Endothelial cell of umbilical vein (primary cell): ENCODE measurements around the gene FHIT. TPM values are rescaled to one million over a fixed set of nuclear protein-coding genes. Genes with fewer than 3 reads are reported as not detected.

Source experiments
- BruUV-seq: library from RNA; stranded (reverse); fragments of 400-500 nt; replicated peaks from 2 replicates; lab custom pipeline; 2021; lab: Mats Ljungman, UMichigan
- CTCF ChIA-PET: fragments of 300-600, 350-600 bp; sonication (Branson Sonifier 250); formaldehyde crosslinking; loops from one replicate; lab custom pipeline; 2021; ENCODE audit warnings: antibody characterized with exemption, inconsistent platforms; lab: Charles Lee
- POLR2A ChIA-PET: fragments of 300-600, 350-600 bp; sonication (Branson Sonifier 250); formaldehyde crosslinking; loops from one replicate; lab custom pipeline; 2021; ENCODE audit warnings: antibody characterized with exemption, inconsistent platforms; lab: Charles Lee
- DNase-seq: peaks from one replicate; pipeline ENCODE4 v3.0.0-alpha.2; 2011; ENCODE audit warnings: low read depth, low spot score
- FAIRE-seq: peaks from 2 replicates; lab custom pipeline; 2011; peaks lifted over from hg19 to GRCh38; lab: Jason Lieb, UNC
- H2AFZ ChIP-seq: 2 replicates; pipeline ENCODE4 v1.6.0; 2012; ENCODE audit warnings: low read depth, low read length, control low read depth, inconsistent platforms
- H3K27ac ChIP-seq: 2 replicates; pipeline ENCODE4 v1.5.1; 2011; ENCODE audit warnings: low read depth, mild to moderate bottlenecking, control low read depth, low read length, moderate library complexity; ENCODE audit not compliant: insufficient read depth
- H3K27me3 ChIP-seq, 2 experiments: 2 replicates each; pipeline versions ENCODE4 v1.6.0 to v1.6.1; 2011; ENCODE audit warnings: low read length in 2 of 2, mixed read lengths in 1 of 2; ENCODE audit not compliant: control insufficient read depth in 2 of 2, insufficient read depth in 2 of 2
- H3K36me3 ChIP-seq, 2 experiments: 2 replicates in 1 of 2; 3 replicates in 1 of 2; pipeline ENCODE4 v1.5.1; 2011; ENCODE audit warnings: low read length in 2 of 2, mild to moderate bottlenecking in 1 of 2, moderate library complexity in 1 of 2; ENCODE audit not compliant: control insufficient read depth in 2 of 2, insufficient read depth in 2 of 2; ENCODE audit errors: extremely low read depth in 1 of 2
- H3K4me1 ChIP-seq: 3 replicates; pipeline ENCODE4 v1.5.1; 2011; ENCODE audit warnings: mild to moderate bottlenecking, low read length; ENCODE audit not compliant: control insufficient read depth, insufficient read depth; ENCODE audit errors: extremely low read depth
- H3K4me2 ChIP-seq: 2 replicates; pipeline ENCODE4 v1.6.1; 2011; ENCODE audit warnings: low read length, control low read depth, mixed read lengths; ENCODE audit not compliant: insufficient read depth
- H3K4me3 ChIP-seq, 3 experiments: fragments of 200-600 bp in 1 of 3; sonication (generic), shearing (Covaris generic) in 1 of 3; replicated peaks in 1 of 3; 2 replicates each; pipeline ENCODE4 v1.5.1; 2011 to 2016; ENCODE audit warnings: control low read depth in 3 of 3, low read length in 3 of 3, mild to moderate bottlenecking in 2 of 3, inconsistent platforms in 1 of 3, low read depth in 1 of 3, moderate library complexity in 1 of 3; ENCODE audit not compliant: insufficient read depth in 1 of 3
- H3K79me2 ChIP-seq: 2 replicates; pipeline ENCODE4 v1.6.0; 2012; ENCODE audit warnings: low read length, inconsistent platforms; ENCODE audit not compliant: control insufficient read depth, insufficient read depth
- H3K9ac ChIP-seq: replicated peaks from 2 replicates; pipeline ENCODE3; 2011; ENCODE audit warnings: low read length, control low read depth; ENCODE audit not compliant: insufficient read depth; ENCODE audit errors: extremely low read depth
- H3K9me1 ChIP-seq: replicated peaks from 3 replicates; pipeline ENCODE4 v1.6.0; 2011; ENCODE audit warnings: mild to moderate bottlenecking, low read length; ENCODE audit not compliant: control insufficient read depth, insufficient read depth; ENCODE audit errors: extremely low read depth
- H3K9me3 ChIP-seq: replicated peaks from 2 replicates; pipeline ENCODE4 v1.5.1; 2012; ENCODE audit warnings: low read length, inconsistent platforms; ENCODE audit not compliant: control insufficient read depth, insufficient read depth
- H4K20me1 ChIP-seq: replicated peaks from 2 replicates; pipeline ENCODE3; 2011; ENCODE audit warnings: mild to moderate bottlenecking, low read length; ENCODE audit not compliant: control insufficient read depth, insufficient read depth; ENCODE audit errors: extremely low read depth
- EZH2 ChIP-seq: IDR thresholded peaks from 2 replicates; pipeline ENCODE4 v1.6.1; 2012; ENCODE audit warnings: borderline replicate concordance, low read depth, mild to moderate bottlenecking, moderate library complexity, low read length, inconsistent platforms; ENCODE audit not compliant: severe bottlenecking
- FOS ChIP-seq: IDR thresholded peaks from 2 replicates; pipeline ENCODE4 v1.6.1; 2011; ENCODE audit warnings: mild to moderate bottlenecking, low read length, moderate library complexity, borderline replicate concordance; ENCODE audit not compliant: insufficient read depth
- GATA2 ChIP-seq: IDR thresholded peaks from 2 replicates; pipeline ENCODE4 v1.7.0; 2011; ENCODE audit warnings: low read depth, mild to moderate bottlenecking, moderate library complexity, mixed read lengths, low read length; ENCODE audit not compliant: insufficient read length, insufficient read depth
- JUN ChIP-seq: IDR thresholded peaks from 2 replicates; pipeline ENCODE4 v1.6.1; 2011; ENCODE audit warnings: borderline replicate concordance, low read depth; ENCODE audit not compliant: insufficient read length, insufficient read depth
- MAX ChIP-seq: IDR thresholded peaks from 2 replicates; pipeline ENCODE4 v1.6.1; 2011; ENCODE audit not compliant: insufficient read depth, insufficient read length
- MYC ChIP-seq: IDR thresholded peaks from one replicate; pipeline ENCODE4 v1.6.1; 2011; ENCODE audit warnings: mild to moderate bottlenecking, low read depth, low read length
- POLR2A ChIP-seq: IDR thresholded peaks from 2 replicates; pipeline ENCODE4 v1.6.1; 2012; ENCODE audit warnings: low read depth, mild to moderate bottlenecking, control low read depth, low read length
- POLR2AphosphoS5 ChIP-seq: IDR thresholded peaks from 2 replicates; pipeline ENCODE4 v1.6.1; 2012; ENCODE audit warnings: low read depth, mild to moderate bottlenecking, control low read depth, low read length, moderate library complexity; ENCODE audit not compliant: insufficient read depth
- dilution Hi-C: fragments of 300-500 bp; cut with MboI; formaldehyde crosslinking; loops from one replicate; pipeline ENCODE4 v1.15.0; 2019; ENCODE audit warnings: low sequenced_read_pairs; ENCODE audit not compliant: extremely low pct_ligation_motif_present
- intact Hi-C: fragments of 100-400 bp; cut with micrococcal nuclease; formaldehyde crosslinking; loops from one replicate; pipeline ENCODE4 v1.10.0; 2022
- polyA plus RNA-seq, 4 experiments: library from polyadenylated mRNA; depleted of rRNA in 3 of 4; stranded (reverse) in 3 of 4; unstranded in 1 of 4; fragments of >200 nt; gene quantifications; 2 replicates each; pipeline versions ENCODE4 v1.2.1 to v1.2.3, GENCODE V29; 2011 to 2012; ENCODE audit warnings: missing spikeins in 1 of 4
- total RNA-seq: library from RNA; stranded (reverse); gene quantifications from 2 replicates; pipeline ENCODE4 v1.2.3, GENCODE V29; 2021
- TF ChIP-seq, protein P1 (sequence below), 2 donors: IDR thresholded peaks; 1 replicate in 1 of 2; 2 replicates in 1 of 2; pipeline ENCODE4 v1.5.1; 2011; ENCODE audit warnings: low read length in 2 of 2, mild to moderate bottlenecking in 2 of 2, moderate library complexity in 2 of 2, control low read depth in 1 of 2, inconsistent platforms in 1 of 2, low read depth in 1 of 2; ENCODE audit not compliant: insufficient read depth in 1 of 2; ENCODE audit errors: extremely low read depth in 1 of 2

FHIT gene
- total and polyA plus RNA-seq, 2 donors (not counting 3 experiments of a cell fraction or from before 2014, with no cell fraction given) = 0.47 to 2.2 TPM

DNA sequence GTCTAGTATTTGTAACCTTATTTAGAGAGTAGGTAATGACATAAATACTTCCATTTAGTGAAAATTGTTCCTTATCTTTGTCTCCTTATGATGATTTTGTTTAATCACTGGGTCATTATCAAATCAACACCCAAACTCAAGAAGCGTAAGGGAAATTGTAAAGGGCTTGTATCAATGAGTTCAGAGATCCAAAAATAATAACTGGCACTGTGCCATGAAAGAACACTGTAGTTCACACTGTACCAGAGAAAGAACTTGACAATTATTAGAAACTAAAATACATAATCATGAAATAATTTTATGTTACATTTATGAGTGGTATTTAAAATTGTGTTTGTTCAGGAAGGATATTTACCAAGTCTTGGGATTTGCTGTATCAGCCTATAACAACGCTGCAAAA, 895.4 kb downstream of the FHIT start:
- no peaks in the 10 kb centered on the region for H3K36me3 ChIP-seq
- no peaks in the 10 kb centered on the region for H3K9me3 ChIP-seq
- no peak overlapping the region for H3K9ac ChIP-seq
- H3K4me2 ChIP-seq = no peak overlapping the region
- H3K4me3 ChIP-seq = no peak overlapping the region
- H3K4me1 ChIP-seq = no peaks in the 10 kb centered on the region
- no peak for FAIRE-seq
- no peaks in the 10 kb centered on the region for H4K20me1 ChIP-seq
- intact Hi-C loops (no loop called here), dilution Hi-C loops (no loop called here)
- CTCF ChIA-PET = no interaction called here
- H2AFZ ChIP-seq = no peak overlapping the region
- no peaks in the 10 kb centered on the region for H3K79me2 ChIP-seq
- BruUV-seq = no TSS peak
- H3K27ac ChIP-seq = no peak overlapping the region
- H3K9me1 ChIP-seq = no peaks in the 10 kb centered on the region
- DNase-seq = no peak
- POLR2A ChIA-PET = no interaction called here
- no peaks in the 10 kb centered on the region for H3K27me3 ChIP-seq
- TF ChIP-seq POLR2AphosphoS5 = no peak
- TF ChIP-seq MAX = no peak
- TF ChIP-seq MYC = no peak
- TF ChIP-seq FOS = no peak
- TF ChIP-seq GATA2 = no peak

DNA sequence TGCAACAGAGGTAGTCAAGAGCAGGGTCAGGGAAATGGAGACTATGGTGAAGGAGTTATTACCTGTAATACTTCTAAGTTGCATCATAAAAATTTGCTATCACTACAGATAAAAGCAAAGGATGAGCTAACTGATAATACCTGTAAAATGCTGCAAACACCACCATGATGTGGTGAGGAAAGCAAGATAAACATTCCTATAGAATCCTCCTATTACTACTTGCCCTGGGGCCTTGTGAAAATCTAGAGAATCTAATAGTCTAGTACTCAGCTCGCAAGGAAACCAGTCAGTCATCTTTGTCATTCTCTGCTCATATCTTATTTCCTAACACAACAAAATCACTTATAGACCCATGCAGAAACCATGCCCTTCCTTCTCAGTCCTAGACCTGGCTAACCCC, 899.8 kb downstream of the FHIT start:
- CTCF ChIA-PET = no interaction called here
- H3K4me2 ChIP-seq = no peak overlapping the region
- POLR2A ChIA-PET = no interaction called here
- H3K4me3 ChIP-seq = no peak overlapping the region
- DNase-seq (no peak), FAIRE-seq (no peak)
- H3K9me3 ChIP-seq = no peaks in the 10 kb centered on the region
- no peaks in the 10 kb centered on the region for H3K4me1 ChIP-seq
- no TSS peak for BruUV-seq
- dilution Hi-C loops (no loop called here), intact Hi-C loops (no loop called here)
- no peaks in the 10 kb centered on the region for H3K36me3 ChIP-seq
- H3K27ac ChIP-seq = no peak overlapping the region
- TF ChIP-seq JUN (no peak), POLR2A (no peak), POLR2AphosphoS5 (no peak), MAX (no peak), MYC (no peak), GATA2 (no peak), EZH2 (no peak), FOS (no peak)
- TF ChIP-seq, protein P1, sequence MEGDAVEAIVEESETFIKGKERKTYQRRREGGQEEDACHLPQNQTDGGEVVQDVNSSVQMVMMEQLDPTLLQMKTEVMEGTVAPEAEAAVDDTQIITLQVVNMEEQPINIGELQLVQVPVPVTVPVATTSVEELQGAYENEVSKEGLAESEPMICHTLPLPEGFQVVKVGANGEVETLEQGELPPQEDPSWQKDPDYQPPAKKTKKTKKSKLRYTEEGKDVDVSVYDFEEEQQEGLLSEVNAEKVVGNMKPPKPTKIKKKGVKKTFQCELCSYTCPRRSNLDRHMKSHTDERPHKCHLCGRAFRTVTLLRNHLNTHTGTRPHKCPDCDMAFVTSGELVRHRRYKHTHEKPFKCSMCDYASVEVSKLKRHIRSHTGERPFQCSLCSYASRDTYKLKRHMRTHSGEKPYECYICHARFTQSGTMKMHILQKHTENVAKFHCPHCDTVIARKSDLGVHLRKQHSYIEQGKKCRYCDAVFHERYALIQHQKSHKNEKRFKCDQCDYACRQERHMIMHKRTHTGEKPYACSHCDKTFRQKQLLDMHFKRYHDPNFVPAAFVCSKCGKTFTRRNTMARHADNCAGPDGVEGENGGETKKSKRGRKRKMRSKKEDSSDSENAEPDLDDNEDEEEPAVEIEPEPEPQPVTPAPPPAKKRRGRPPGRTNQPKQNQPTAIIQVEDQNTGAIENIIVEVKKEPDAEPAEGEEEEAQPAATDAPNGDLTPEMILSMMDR (IDR thresholded peaks at IDR 0.05; ENCODE audit: extremely low read depth in 1 of 2, insufficient read depth in 1 of 2, low read depth in 1 of 2, low read length in 2 of 2) = no peak
- no peaks in the 10 kb centered on the region for H3K79me2 ChIP-seq
- no peaks in the 10 kb centered on the region for H3K27me3 ChIP-seq
- H2AFZ ChIP-seq = no peak overlapping the region
- no peak overlapping the region for H3K9ac ChIP-seq
- H4K20me1 ChIP-seq = no peaks in the 10 kb centered on the region
- H3K9me1 ChIP-seq = no peaks in the 10 kb centered on the region
